Endothelial cell of umbilical vein (primary cell): ENCODE measurements around the gene GPS1. TPM values are rescaled to one million over a fixed set of nuclear protein-coding genes. Genes with fewer than 3 reads are reported as not detected.

ENCODE experiments used
- BruUV-seq: library from RNA; stranded (reverse); fragments of 400-500 nt; replicated peaks from 2 replicates; lab custom pipeline; 2021; lab: Mats Ljungman, UMichigan
- CTCF ChIA-PET: fragments of 300-600, 350-600 bp; sonication (Branson Sonifier 250); formaldehyde crosslinking; loops from one replicate; lab custom pipeline; 2021; ENCODE audit warnings: antibody characterized with exemption, inconsistent platforms; lab: Charles Lee
- POLR2A ChIA-PET: fragments of 300-600, 350-600 bp; sonication (Branson Sonifier 250); formaldehyde crosslinking; loops from one replicate; lab custom pipeline; 2021; ENCODE audit warnings: antibody characterized with exemption, inconsistent platforms; lab: Charles Lee
- DNase-seq: peaks from one replicate; pipeline ENCODE4 v3.0.0-alpha.2; 2011; ENCODE audit warnings: low read depth, low spot score
- FAIRE-seq: peaks from 2 replicates; lab custom pipeline; 2011; peaks lifted over from hg19 to GRCh38; lab: Jason Lieb, UNC
- H2AFZ ChIP-seq: 2 replicates; pipeline ENCODE4 v1.6.0; 2012; ENCODE audit warnings: low read depth, low read length, control low read depth, inconsistent platforms
- H3K27ac ChIP-seq: 2 replicates; pipeline ENCODE4 v1.5.1; 2011; ENCODE audit warnings: low read depth, mild to moderate bottlenecking, control low read depth, low read length, moderate library complexity; ENCODE audit not compliant: insufficient read depth
- H3K27me3 ChIP-seq, 2 experiments: 2 replicates each; pipeline versions ENCODE4 v1.6.0 to v1.6.1; 2011; ENCODE audit warnings: low read length in 2 of 2, mixed read lengths in 1 of 2; ENCODE audit not compliant: control insufficient read depth in 2 of 2, insufficient read depth in 2 of 2
- H3K36me3 ChIP-seq, 2 experiments: 2 replicates in 1 of 2; 3 replicates in 1 of 2; pipeline ENCODE4 v1.5.1; 2011; ENCODE audit warnings: low read length in 2 of 2, mild to moderate bottlenecking in 1 of 2, moderate library complexity in 1 of 2; ENCODE audit not compliant: control insufficient read depth in 2 of 2, insufficient read depth in 2 of 2; ENCODE audit errors: extremely low read depth in 1 of 2
- H3K4me1 ChIP-seq: 3 replicates; pipeline ENCODE4 v1.5.1; 2011; ENCODE audit warnings: mild to moderate bottlenecking, low read length; ENCODE audit not compliant: control insufficient read depth, insufficient read depth; ENCODE audit errors: extremely low read depth
- H3K4me2 ChIP-seq: 2 replicates; pipeline ENCODE4 v1.6.1; 2011; ENCODE audit warnings: low read length, control low read depth, mixed read lengths; ENCODE audit not compliant: insufficient read depth
- H3K4me3 ChIP-seq, 3 experiments: fragments of 200-600 bp in 1 of 3; sonication (generic), shearing (Covaris generic) in 1 of 3; replicated peaks in 1 of 3; 2 replicates each; pipeline ENCODE4 v1.5.1; 2011 to 2016; ENCODE audit warnings: control low read depth in 3 of 3, low read length in 3 of 3, mild to moderate bottlenecking in 2 of 3, inconsistent platforms in 1 of 3, low read depth in 1 of 3, moderate library complexity in 1 of 3; ENCODE audit not compliant: insufficient read depth in 1 of 3
- H3K79me2 ChIP-seq: 2 replicates; pipeline ENCODE4 v1.6.0; 2012; ENCODE audit warnings: low read length, inconsistent platforms; ENCODE audit not compliant: control insufficient read depth, insufficient read depth
- H3K9ac ChIP-seq: replicated peaks from 2 replicates; pipeline ENCODE3; 2011; ENCODE audit warnings: low read length, control low read depth; ENCODE audit not compliant: insufficient read depth; ENCODE audit errors: extremely low read depth
- H3K9me1 ChIP-seq: replicated peaks from 3 replicates; pipeline ENCODE4 v1.6.0; 2011; ENCODE audit warnings: mild to moderate bottlenecking, low read length; ENCODE audit not compliant: control insufficient read depth, insufficient read depth; ENCODE audit errors: extremely low read depth
- H3K9me3 ChIP-seq: replicated peaks from 2 replicates; pipeline ENCODE4 v1.5.1; 2012; ENCODE audit warnings: low read length, inconsistent platforms; ENCODE audit not compliant: control insufficient read depth, insufficient read depth
- H4K20me1 ChIP-seq: replicated peaks from 2 replicates; pipeline ENCODE3; 2011; ENCODE audit warnings: mild to moderate bottlenecking, low read length; ENCODE audit not compliant: control insufficient read depth, insufficient read depth; ENCODE audit errors: extremely low read depth
- MYC ChIP-seq: IDR thresholded peaks from one replicate; pipeline ENCODE4 v1.6.1; 2011; ENCODE audit warnings: mild to moderate bottlenecking, low read depth, low read length
- POLR2A ChIP-seq: IDR thresholded peaks from 2 replicates; pipeline ENCODE4 v1.6.1; 2012; ENCODE audit warnings: low read depth, mild to moderate bottlenecking, control low read depth, low read length
- POLR2AphosphoS5 ChIP-seq: IDR thresholded peaks from 2 replicates; pipeline ENCODE4 v1.6.1; 2012; ENCODE audit warnings: low read depth, mild to moderate bottlenecking, control low read depth, low read length, moderate library complexity; ENCODE audit not compliant: insufficient read depth
- dilution Hi-C: fragments of 300-500 bp; cut with MboI; formaldehyde crosslinking; loops from one replicate; pipeline ENCODE4 v1.15.0; 2019; ENCODE audit warnings: low sequenced_read_pairs; ENCODE audit not compliant: extremely low pct_ligation_motif_present
- intact Hi-C: fragments of 100-400 bp; cut with micrococcal nuclease; formaldehyde crosslinking; loops from one replicate; pipeline ENCODE4 v1.10.0; 2022
- polyA plus RNA-seq, 4 experiments: library from polyadenylated mRNA; depleted of rRNA in 3 of 4; stranded (reverse) in 3 of 4; unstranded in 1 of 4; fragments of >200 nt; gene quantifications; 2 replicates each; pipeline versions ENCODE4 v1.2.1 to v1.2.3, GENCODE V29; 2011 to 2012; ENCODE audit warnings: missing spikeins in 1 of 4
- total RNA-seq: library from RNA; stranded (reverse); gene quantifications from 2 replicates; pipeline ENCODE4 v1.2.3, GENCODE V29; 2021
- TF ChIP-seq, protein P1 (sequence below), 2 donors: IDR thresholded peaks; 1 replicate in 1 of 2; 2 replicates in 1 of 2; pipeline ENCODE4 v1.5.1; 2011; ENCODE audit warnings: low read length in 2 of 2, mild to moderate bottlenecking in 2 of 2, moderate library complexity in 2 of 2, control low read depth in 1 of 2, inconsistent platforms in 1 of 2, low read depth in 1 of 2; ENCODE audit not compliant: insufficient read depth in 1 of 2; ENCODE audit errors: extremely low read depth in 1 of 2

The GPS1 gene
- total and polyA plus RNA-seq, 2 donors (not counting 3 experiments of a cell fraction or from before 2014, with no cell fraction given): 116 to 178 TPM

- ChIA-PET POLR2A (no interaction called here), CTCF (interaction anchor here (0.9 to 4.4 kb wide), 2 partner anchors 55 to 56 kb away, joined by 3 to 13 read pairs; partner anchors contain the start of gene RAC3)
- H3K27ac ChIP-seq: no peak overlapping the region
- no TSS peak for BruUV-seq
- no peak overlapping the region for H3K4me3 ChIP-seq
- H3K9me3 ChIP-seq: no peaks in the 10 kb centered on the region
- no peak overlapping the region for H2AFZ ChIP-seq
- H3K4me1 ChIP-seq: no peaks in the 10 kb centered on the region
- no peak overlapping the region for H3K9ac ChIP-seq
- dilution Hi-C loops: no loop called here
- DNase-seq (no peak), FAIRE-seq (no peak)
- H4K20me1 ChIP-seq: no peaks in the 10 kb centered on the region
- TF ChIP-seq POLR2A (no peak), MYC (no peak), POLR2AphosphoS5 (no peak)
- TF ChIP-seq, protein P1, sequence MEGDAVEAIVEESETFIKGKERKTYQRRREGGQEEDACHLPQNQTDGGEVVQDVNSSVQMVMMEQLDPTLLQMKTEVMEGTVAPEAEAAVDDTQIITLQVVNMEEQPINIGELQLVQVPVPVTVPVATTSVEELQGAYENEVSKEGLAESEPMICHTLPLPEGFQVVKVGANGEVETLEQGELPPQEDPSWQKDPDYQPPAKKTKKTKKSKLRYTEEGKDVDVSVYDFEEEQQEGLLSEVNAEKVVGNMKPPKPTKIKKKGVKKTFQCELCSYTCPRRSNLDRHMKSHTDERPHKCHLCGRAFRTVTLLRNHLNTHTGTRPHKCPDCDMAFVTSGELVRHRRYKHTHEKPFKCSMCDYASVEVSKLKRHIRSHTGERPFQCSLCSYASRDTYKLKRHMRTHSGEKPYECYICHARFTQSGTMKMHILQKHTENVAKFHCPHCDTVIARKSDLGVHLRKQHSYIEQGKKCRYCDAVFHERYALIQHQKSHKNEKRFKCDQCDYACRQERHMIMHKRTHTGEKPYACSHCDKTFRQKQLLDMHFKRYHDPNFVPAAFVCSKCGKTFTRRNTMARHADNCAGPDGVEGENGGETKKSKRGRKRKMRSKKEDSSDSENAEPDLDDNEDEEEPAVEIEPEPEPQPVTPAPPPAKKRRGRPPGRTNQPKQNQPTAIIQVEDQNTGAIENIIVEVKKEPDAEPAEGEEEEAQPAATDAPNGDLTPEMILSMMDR (IDR thresholded peaks at IDR 0.05; ENCODE audit: extremely low read depth in 1 of 2, insufficient read depth in 1 of 2, low read depth in 1 of 2, low read length in 2 of 2): no peak
- intact Hi-C loops: no loop called here
- H3K36me3 ChIP-seq: peaks cover 37 to 86% of the 10 kb centered on the region in 2 experiments
- no peak overlapping the region for H3K4me2 ChIP-seq
- H3K27me3 ChIP-seq: no peaks in the 10 kb centered on the region
- peaks cover 6% of the 10 kb centered on the region for H3K79me2 ChIP-seq
- no peaks in the 10 kb centered on the region for H3K9me1 ChIP-seq
These were observed 34.5 kb downstream of the GPS1 start for GRCh38 chr17:82085931-82086764.
